ENCODE measurements around the gene FBXO38. TPM values are rescaled to one million over a fixed set of nuclear protein-coding genes. Genes with fewer than 3 reads are reported as not detected.

Gene FBXO38, protein sequence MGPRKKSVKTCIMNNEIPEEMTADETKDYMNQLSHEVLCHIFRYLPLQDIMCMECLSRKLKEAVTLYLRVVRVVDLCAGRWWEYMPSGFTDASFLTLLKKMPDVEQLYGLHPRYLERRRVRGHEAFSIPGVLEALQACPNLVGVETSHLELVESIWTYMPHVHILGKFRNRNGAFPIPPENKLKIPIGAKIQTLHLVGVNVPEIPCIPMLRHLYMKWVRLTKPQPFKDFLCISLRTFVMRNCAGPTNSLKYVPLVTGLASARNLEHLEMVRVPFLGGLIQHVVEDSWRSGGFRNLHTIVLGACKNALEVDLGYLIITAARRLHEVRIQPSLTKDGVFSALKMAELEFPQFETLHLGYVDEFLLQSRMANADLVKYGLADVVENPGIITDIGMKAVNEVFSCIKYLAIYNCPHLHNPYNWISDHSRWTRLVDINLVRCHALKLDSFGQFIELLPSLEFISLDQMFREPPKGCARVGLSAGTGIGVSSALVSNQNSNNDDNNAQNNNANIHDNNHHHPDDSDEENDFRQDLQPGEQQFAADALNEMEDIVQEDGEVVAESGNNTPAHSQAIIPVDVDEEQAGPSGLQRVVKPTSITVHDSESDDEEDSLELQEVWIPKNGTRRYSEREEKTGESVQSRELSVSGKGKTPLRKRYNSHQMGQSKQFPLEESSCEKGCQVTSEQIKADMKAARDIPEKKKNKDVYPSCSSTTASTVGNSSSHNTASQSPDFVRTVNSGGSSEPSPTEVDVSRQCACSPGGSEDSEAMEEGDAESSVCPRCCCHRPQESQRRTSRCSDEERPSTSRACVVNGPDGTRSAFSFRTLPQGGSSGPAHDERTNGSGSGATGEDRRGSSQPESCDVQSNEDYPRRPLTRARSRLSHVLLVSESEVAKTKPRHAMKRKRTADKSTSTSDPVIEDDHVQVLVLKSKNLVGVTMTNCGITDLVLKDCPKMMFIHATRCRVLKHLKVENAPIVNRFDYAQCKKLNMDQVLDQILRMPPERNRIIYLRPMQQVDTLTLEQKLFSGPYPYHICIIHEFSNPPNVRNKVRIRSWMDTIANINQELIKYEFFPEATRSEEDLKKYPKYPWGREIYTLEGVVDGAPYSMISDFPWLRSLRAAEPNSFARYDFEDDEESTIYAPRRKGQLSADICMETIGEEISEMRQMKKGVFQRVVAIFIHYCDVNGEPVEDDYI
- total RNA-seq = 10 to 100 TPM; 31.4 to 42.7 (median 33.5) TPM
- 10 to 100 TPM; 13.3 to 28.9 (median 13.4) TPM for polyA plus RNA-seq
- long read RNA-seq, donor 1, partial matches to known transcripts = 3 of 5 reads
- long read RNA-seq, donor 1, other reads (novel, unspliced or antisense) = 2 of 5 reads
- long read RNA-seq, donor 2, full-length matches to known transcripts = 2 of 19 reads
- long read RNA-seq, donor 2, partial matches to known transcripts = 14 of 19 reads
- long read RNA-seq, donor 2, other reads (novel, unspliced or antisense) = 3 of 19 reads

DNA sequence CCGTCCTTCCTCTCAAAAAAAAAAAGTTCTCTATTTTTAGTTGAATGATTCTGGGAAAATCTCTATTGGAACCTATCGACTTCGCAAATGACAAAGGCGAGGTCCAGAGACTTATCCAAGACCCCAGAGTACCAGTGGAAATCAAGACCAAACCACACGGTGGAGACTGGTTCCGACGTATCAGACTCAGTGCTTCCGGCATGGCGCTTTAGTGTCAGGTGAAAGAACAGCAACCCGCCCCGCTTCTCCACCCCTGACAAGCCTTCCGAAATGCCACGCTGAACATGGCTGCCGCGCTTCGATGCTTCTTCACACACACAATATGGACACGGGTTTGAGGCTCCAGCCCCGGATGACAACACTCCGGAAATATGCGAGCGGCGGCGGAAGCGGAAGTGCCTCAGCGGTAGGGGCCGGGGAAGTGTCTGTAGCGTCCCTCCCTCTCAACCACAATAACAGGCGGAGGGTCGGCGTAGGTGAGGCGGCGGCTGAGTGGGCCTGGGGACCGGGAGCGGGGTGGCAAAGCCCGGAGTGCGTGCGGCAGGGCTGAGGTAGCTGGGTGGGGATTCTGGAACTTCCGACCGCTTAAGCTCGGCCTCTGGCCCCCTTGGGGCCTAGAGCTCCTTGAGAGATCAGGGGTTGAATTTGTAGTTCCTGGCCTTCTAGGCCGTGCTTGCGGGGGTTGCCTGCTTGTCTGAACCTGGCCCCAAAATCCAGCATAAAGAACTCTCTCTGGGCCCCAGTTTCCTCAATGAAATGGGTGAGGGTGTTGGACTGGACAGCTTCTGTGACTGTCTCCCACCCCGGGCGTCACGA is at the start of gene FBXO38:
Gene FBXO38, plus strand, starts transcription at position 395 of the 816 bp plus-strand sequence. CDS start 10,819 bp downstream, outside the sequence.
- peak; percentile 97 to 98 for DNase-seq
- ATAC-seq = peak; percentile 98 to 99 (median 99)
- TF ChIP-seq, protein P1, sequence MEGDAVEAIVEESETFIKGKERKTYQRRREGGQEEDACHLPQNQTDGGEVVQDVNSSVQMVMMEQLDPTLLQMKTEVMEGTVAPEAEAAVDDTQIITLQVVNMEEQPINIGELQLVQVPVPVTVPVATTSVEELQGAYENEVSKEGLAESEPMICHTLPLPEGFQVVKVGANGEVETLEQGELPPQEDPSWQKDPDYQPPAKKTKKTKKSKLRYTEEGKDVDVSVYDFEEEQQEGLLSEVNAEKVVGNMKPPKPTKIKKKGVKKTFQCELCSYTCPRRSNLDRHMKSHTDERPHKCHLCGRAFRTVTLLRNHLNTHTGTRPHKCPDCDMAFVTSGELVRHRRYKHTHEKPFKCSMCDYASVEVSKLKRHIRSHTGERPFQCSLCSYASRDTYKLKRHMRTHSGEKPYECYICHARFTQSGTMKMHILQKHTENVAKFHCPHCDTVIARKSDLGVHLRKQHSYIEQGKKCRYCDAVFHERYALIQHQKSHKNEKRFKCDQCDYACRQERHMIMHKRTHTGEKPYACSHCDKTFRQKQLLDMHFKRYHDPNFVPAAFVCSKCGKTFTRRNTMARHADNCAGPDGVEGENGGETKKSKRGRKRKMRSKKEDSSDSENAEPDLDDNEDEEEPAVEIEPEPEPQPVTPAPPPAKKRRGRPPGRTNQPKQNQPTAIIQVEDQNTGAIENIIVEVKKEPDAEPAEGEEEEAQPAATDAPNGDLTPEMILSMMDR (IDR thresholded peaks at IDR 0.05) = peak; percentile 11
- H3K36me3 ChIP-seq (ENCODE audit: insufficient read depth in 1 of 2, low read depth in 1 of 2) = peaks cover 3 to 7% of the 10 kb centered on the region in 2 donors
- intact Hi-C loops (cut with DNase I) = no loop called here
- peak within 1 kb of the TSS; percentile 95 for H3K27ac ChIP-seq
- WGBS, 3 donors = 0 to 1% (median 1%) methylated on average over 45 of the region's 45 CpGs
- H3K27me3 ChIP-seq (ENCODE audit: insufficient read depth in 3 of 3, low read length in 2 of 3) = no peaks in the 10 kb centered on the region
- H3K4me3 ChIP-seq = peak within 1 kb of the TSS; percentile 87
- H3K9me3 ChIP-seq = no peaks in the 10 kb centered on the region
- H3K4me1 ChIP-seq = peaks cover 28% of the 10 kb centered on the region

DNA sequence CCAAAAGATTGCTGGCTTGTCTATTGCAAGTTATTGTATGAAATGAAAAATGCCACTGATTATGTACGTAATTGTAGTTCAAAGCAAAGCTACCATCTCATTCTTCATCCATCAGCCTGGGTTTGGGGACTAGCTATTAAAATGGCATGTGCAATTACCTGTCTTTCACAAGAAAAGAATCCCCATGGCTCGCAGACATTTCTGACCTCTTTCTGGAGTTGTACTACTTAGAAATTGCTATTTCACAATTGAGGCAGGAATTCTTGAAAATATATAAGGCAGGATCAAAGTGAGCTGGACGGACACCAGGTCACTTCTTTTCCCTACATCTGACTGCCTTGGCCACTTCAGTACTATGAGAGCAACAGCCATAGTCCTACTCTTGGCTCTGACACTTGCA is 48.5 kb upstream of the FBXO38 start, which contains the start of gene SPINK9:
Gene SPINK9, plus strand, starts transcription at position 301 of the 400 bp plus-strand sequence. Its CDS starts 55 bp downstream, at position 356.
- intact Hi-C loops (cut with DNase I) = no loop called here
- H3K4me3 ChIP-seq = no peak within 1 kb of the TSS
- no peaks in the 10 kb centered on the region for H3K4me1 ChIP-seq
- H3K27me3 ChIP-seq (ENCODE audit: insufficient read depth in 3 of 3, low read length in 2 of 3) = no peaks in the 10 kb centered on the region
- no peaks in the 10 kb centered on the region for H3K36me3 ChIP-seq (ENCODE audit: insufficient read depth in 1 of 2, low read depth in 1 of 2)
- TF ChIP-seq, protein P1 (IDR thresholded peaks at IDR 0.05) = no peak
- H3K27ac ChIP-seq = no peak within 1 kb of the TSS
- WGBS, 3 donors = 90 to 95% (median 93%) methylated on average over 3 of the region's 3 CpGs
- ATAC-seq = no peak
- DNase-seq = no peak
- H3K9me3 ChIP-seq = no peaks in the 10 kb centered on the region

DNA sequence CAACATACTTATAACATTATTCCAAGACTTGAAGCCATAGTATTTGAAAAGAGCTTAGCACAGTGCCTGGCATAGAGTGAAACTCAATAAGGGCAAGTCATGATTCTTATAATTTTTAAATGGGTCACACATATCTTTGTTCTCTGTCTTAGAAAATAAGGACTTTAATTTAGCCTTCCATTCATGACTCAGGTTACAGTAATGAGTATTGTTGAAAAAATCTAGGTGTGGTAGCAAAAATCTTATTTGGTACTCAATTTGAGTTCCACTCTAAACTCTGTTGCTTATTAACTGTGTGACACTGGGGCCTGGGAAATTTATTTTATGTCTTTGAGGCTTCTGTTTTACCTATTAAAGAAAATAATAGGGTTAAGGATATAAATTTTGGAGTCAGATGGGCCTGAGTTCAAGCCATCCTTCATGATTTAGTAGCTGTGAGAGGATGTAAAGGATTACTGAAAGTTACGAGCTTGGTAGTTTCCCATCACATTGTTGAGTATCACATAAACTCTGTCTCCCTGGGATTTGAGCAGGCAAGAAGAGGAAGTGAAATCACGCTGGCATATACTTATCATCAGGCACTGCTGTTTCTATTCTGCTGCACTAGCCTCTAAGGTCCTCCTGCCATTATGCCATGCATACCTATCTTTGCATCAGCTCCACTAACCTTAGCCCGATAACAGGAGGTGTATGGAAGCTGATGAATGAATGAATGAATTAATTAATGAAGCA is 46.9 kb upstream of the FBXO38 start:
- H3K4me3 ChIP-seq = no peak overlapping the region
- no peaks in the 10 kb centered on the region for H3K9me3 ChIP-seq
- DNase-seq (no peak), ATAC-seq (no peak)
- intact Hi-C loops (cut with DNase I) = no loop called here
- no peaks in the 10 kb centered on the region for H3K27me3 ChIP-seq (ENCODE audit: insufficient read depth in 3 of 3, low read length in 2 of 3)
- H3K4me1 ChIP-seq = no peaks in the 10 kb centered on the region
- H3K27ac ChIP-seq = no peak overlapping the region
- WGBS, 3 donors = 76 to 82% (median 77%) methylated on average over 3 of the region's 3 CpGs
- TF ChIP-seq, protein P1 (IDR thresholded peaks at IDR 0.05) = no peak
- no peaks in the 10 kb centered on the region for H3K36me3 ChIP-seq (ENCODE audit: insufficient read depth in 1 of 2, low read depth in 1 of 2)

Measured in psoas muscle (tissue), 8 donors.